Peyer's patch (tissue), 4 donors: ENCODE measurements around the gene C7orf57.

Experiments used
- POLR2A ChIP-seq, 2 donors: fragments of 450-650 bp; IDR thresholded peaks; one replicate each; pipeline ENCODE4 v1.5.1; 2017; ENCODE audit warnings: antibody characterized with exemption in 2 of 2, mild to moderate bottlenecking in 2 of 2, moderate library complexity in 2 of 2
- TF ChIP-seq, protein P1 (sequence below), 6 experiments: fragments of 450-650 bp in 4 of 6; fragments of 200-600 bp in 2 of 6; sonication (generic) in 1 of 6; IDR thresholded peaks; one replicate each; pipeline ENCODE4 v1.5.1; 2017 to 2019; ENCODE audit warnings: antibody characterized with exemption in 6 of 6, mild to moderate bottlenecking in 3 of 6, moderate library complexity in 1 of 6

DNA sequence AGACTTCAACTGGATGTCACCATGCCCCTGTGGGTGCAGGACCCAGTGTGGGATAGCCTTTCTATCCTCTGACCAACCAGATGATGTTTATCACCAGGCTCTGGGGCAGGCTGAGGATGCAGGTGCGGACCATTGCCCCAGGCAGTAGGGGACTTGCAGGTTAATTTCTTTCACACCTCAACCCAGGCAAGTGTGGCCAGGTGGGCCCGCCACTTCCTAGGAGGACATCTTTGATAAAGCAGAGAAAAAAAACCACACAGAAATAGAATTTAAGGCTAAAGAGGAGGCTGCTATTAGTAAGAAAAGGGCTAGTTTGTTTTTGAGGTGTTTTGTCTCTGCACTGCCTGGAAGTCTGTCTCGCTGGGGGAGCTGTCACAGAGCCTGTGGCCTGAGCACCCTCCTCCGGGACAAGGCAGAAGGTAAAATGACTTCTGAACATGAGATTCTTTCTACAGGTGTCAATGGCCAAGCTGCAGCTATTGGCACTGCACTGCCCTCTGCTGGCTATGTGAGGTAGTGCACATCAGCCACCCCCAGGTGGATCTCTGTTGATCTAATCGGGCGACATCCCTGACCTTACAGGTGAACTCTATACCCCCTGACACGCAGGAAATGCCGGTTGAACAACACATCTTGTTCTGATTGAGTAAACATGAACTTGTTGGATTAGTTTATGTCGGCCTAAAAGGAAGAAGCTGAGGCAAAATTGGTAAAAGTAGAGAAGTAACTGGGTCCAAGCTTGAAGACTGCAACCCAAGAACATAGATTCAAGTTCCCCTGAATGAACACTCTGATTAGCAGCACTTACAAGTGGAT is 74.7 kb downstream of the C7orf57 start:
- TF ChIP-seq, protein P1, sequence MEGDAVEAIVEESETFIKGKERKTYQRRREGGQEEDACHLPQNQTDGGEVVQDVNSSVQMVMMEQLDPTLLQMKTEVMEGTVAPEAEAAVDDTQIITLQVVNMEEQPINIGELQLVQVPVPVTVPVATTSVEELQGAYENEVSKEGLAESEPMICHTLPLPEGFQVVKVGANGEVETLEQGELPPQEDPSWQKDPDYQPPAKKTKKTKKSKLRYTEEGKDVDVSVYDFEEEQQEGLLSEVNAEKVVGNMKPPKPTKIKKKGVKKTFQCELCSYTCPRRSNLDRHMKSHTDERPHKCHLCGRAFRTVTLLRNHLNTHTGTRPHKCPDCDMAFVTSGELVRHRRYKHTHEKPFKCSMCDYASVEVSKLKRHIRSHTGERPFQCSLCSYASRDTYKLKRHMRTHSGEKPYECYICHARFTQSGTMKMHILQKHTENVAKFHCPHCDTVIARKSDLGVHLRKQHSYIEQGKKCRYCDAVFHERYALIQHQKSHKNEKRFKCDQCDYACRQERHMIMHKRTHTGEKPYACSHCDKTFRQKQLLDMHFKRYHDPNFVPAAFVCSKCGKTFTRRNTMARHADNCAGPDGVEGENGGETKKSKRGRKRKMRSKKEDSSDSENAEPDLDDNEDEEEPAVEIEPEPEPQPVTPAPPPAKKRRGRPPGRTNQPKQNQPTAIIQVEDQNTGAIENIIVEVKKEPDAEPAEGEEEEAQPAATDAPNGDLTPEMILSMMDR (IDR thresholded peaks at IDR 0.05) = peak; percentile 97 to 99 (median 98)
- TF ChIP-seq POLR2A (IDR thresholded peaks at IDR 0.05) = no peak
